Neural progenitor cell (in vitro differentiated cells): ENCODE results near the gene UBA1.
"Not testable (repeated sequence)": the region's sequence is repeated elsewhere in the genome, so short reads cannot be mapped to it uniquely, and the experiment has no call there.

Source experiments
- CTCF ChIP-seq: fragments of 200-600 bp; sonication (generic); IDR thresholded peaks from 2 replicates; pipeline ENCODE4 v1.5.1; 2017; ENCODE audit warnings: antibody characterized with exemption, mild to moderate bottlenecking
- EZH2 ChIP-seq: fragments of 200-600 bp; sonication (generic); IDR thresholded peaks from 2 replicates; pipeline ENCODE4 v1.6.1; 2017; ENCODE audit warnings: antibody characterized with exemption, mild to moderate bottlenecking, moderate library complexity

GRCh38 chrX:47257620-47258019 lies 64.0 kb downstream of the UBA1 start:
- not testable (repeated sequence) for TF ChIP-seq CTCF, EZH2
